Lung (tissue), 12 donors: ENCODE measurements around the gene FDXR. TPM values are rescaled to one million over a fixed set of nuclear protein-coding genes. Genes with fewer than 3 reads are reported as not detected.

Experiments used
- ATAC-seq: fragments of 200-7000 bp; cut with Tn5 transposase; one replicate; pipeline ENCODE4 v1.9.1; 2020; ENCODE audit warnings: moderate number of reproducible peaks; ENCODE audit not compliant: insufficient read depth, low FRiP score
- DNase-seq, 3 donors: peaks; one replicate each; pipeline ENCODE4 v3.0.0-alpha.2; 2013 to 2017
- H3K27ac ChIP-seq, 2 donors: one replicate each; pipeline ENCODE4 v1.5.1; 2013; ENCODE audit warnings: mild to moderate bottlenecking in 2 of 2, moderate library complexity in 2 of 2, control low read depth in 1 of 2, inconsistent platforms in 1 of 2, low read depth in 1 of 2, low read length in 1 of 2
- H3K27me3 ChIP-seq, 3 donors: one replicate each; pipeline ENCODE4 v1.5.1; 2013; ENCODE audit warnings: low read length in 2 of 3; ENCODE audit not compliant: control insufficient read depth in 3 of 3, insufficient read depth in 3 of 3
- H3K36me3 ChIP-seq, 4 donors: one replicate each; pipeline ENCODE4 v1.5.1; 2013; ENCODE audit warnings: low read length in 4 of 4, mild to moderate bottlenecking in 1 of 4, moderate library complexity in 1 of 4; ENCODE audit not compliant: control insufficient read depth in 4 of 4, insufficient read depth in 4 of 4
- H3K4me1 ChIP-seq, 5 donors: one replicate each; pipeline ENCODE4 v1.5.1; 2013; ENCODE audit warnings: low read length in 5 of 5, mild to moderate bottlenecking in 2 of 5, moderate library complexity in 1 of 5; ENCODE audit not compliant: control insufficient read depth in 5 of 5, insufficient read depth in 5 of 5
- H3K4me3 ChIP-seq: one replicate; pipeline ENCODE4 v1.5.1; 2013; ENCODE audit warnings: mild to moderate bottlenecking, control low read depth, moderate library complexity
- H3K9ac ChIP-seq, 2 donors: one replicate each; pipeline ENCODE4 v1.5.1; 2013; ENCODE audit warnings: low read length in 2 of 2, control low read depth in 1 of 2; ENCODE audit not compliant: insufficient read depth in 1 of 2
- H3K9me3 ChIP-seq, 4 donors: one replicate each; pipeline ENCODE4 v1.5.1; 2013; ENCODE audit warnings: low read length in 3 of 4, mild to moderate bottlenecking in 1 of 4, moderate library complexity in 1 of 4; ENCODE audit not compliant: control insufficient read depth in 4 of 4, insufficient read depth in 3 of 4
- CTCF ChIP-seq: IDR thresholded peaks from 2 replicates; pipeline ENCODE4 v1.5.1; 2012; ENCODE audit warnings: mild to moderate bottlenecking; ENCODE audit errors: control extremely low read depth, extremely low read depth
- WGBS, 2 donors: extraction: QIAGEN DNeasy Blood & Tissue Kit; methylation state at CpG; one replicate each; pipeline ENCODE4 v1.1.7; 2013; 5-methylcytosine and 5-hydroxymethylcytosine counted together
- polyA plus RNA-seq, 2 donors: library from polyadenylated mRNA; stranded (reverse); fragments of 200-250 nt; gene quantifications; one replicate each; pipeline ENCODE4 v1.2.1, GENCODE V29; 2013
- total RNA-seq, 2 donors: library from RNA; depleted of rRNA in 1 of 2; stranded (reverse); fragments of >200 nt in 1 of 2; gene quantifications; one replicate each; pipeline ENCODE4 v1.2.1, GENCODE V29; 2014 to 2021
- donor health status: control.
- donor health status: control.
- donor health status: Bipolar disorder and iron deficiency.
- donor health status: healthy.
- donor health status: DM: yes; HTN: yes; CAD: no.

FDXR gene
- total and polyA plus RNA-seq, 4 donors = 7.8 to 17.5 (median 10.7) TPM

GRCh38 chr17:74860229-74860871 is 12.4 kb downstream of the FDXR start:
- H3K27me3 ChIP-seq = peaks cover 5 to 56% (median 38%) of the 10 kb centered on the region in 3 donors
- no peak for DNase-seq
- H3K4me3 ChIP-seq = no peak overlapping the region
- no peak overlapping the region for H3K9ac ChIP-seq
- WGBS, 2 donors = 3 to 4% methylated on average over 43 to 44 of the region's 44 CpGs
- TF ChIP-seq CTCF = no peak
- H3K9me3 ChIP-seq = peaks cover 0 to 2% (median 0%) of the 10 kb centered on the region in 4 donors
- no peak for ATAC-seq
- no peak overlapping the region for H3K27ac ChIP-seq
- H3K4me1 ChIP-seq = peaks cover 0 to 12% (median 3%) of the 10 kb centered on the region in 5 donors
- peaks cover 0 to 2% (median 0%) of the 10 kb centered on the region in 4 donors for H3K36me3 ChIP-seq

- TF ChIP-seq CTCF = no peak
- Histone ChIP-seq H3K27ac (no peak within 1 kb of the TSS), H3K4me3 (no peak within 1 kb of the TSS), H3K4me1 (peaks cover 0 to 12% (median 3%) of the 10 kb centered on the region in 5 donors), H3K9ac (no peak within 1 kb of the TSS), H3K27me3 (peaks cover 5 to 62% (median 42%) of the 10 kb centered on the region in 3 donors), H3K9me3 (peaks cover 0 to 2% (median 0%) of the 10 kb centered on the region in 4 donors), H3K36me3 (peaks cover 0 to 2% (median 0%) of the 10 kb centered on the region in 4 donors)
- no peak for DNase-seq
- WGBS, 2 donors = 3 to 4% methylated on average over 56 to 72 of the region's 72 CpGs
- ATAC-seq = no peak
These were observed 13.2 kb downstream of the FDXR start, which contains the start of gene GRIN2C for GRCh38 chr17:74859459-74860228. GRIN2C (minus strand) TSS chr17:74859885; CDS start chr17:74855092, 4,793 bp downstream.

- 52 to 55% methylated on average over 12 of the region's 12 CpGs for WGBS, 2 donors
- Histone ChIP-seq H3K27ac (no peak overlapping the region), H3K9me3 (peaks cover 0 to 2% (median 0%) of the 10 kb centered on the region in 4 donors), H3K4me3 (no peak overlapping the region), H3K4me1 (peaks cover 0 to 12% (median 3%) of the 10 kb centered on the region in 5 donors), H3K27me3 (peaks cover 5 to 69% (median 47%) of the 10 kb centered on the region in 3 donors), H3K9ac (no peak overlapping the region), H3K36me3 (peaks cover 0 to 2% (median 0%) of the 10 kb centered on the region in 4 donors)
- TF ChIP-seq CTCF = no peak
- no peak for ATAC-seq
- DNase-seq = no peak
These were observed 13.9 kb downstream of the FDXR start for GRCh38 chr17:74858672-74859458.
